A375 (cell line): ENCODE data around the gene ZNF488. TPM values are rescaled to one million over a fixed set of nuclear protein-coding genes. Genes with fewer than 3 reads are reported as not detected.

Experiments
- total RNA-seq: library from RNA; depleted of rRNA; stranded (reverse); fragments of >200 nt; shearing (Covaris generic); gene quantifications from 2 replicates; pipeline ENCODE4 v1.2.3, GENCODE V29; 2014; rRNA removed

The ZNF488 gene, protein sequence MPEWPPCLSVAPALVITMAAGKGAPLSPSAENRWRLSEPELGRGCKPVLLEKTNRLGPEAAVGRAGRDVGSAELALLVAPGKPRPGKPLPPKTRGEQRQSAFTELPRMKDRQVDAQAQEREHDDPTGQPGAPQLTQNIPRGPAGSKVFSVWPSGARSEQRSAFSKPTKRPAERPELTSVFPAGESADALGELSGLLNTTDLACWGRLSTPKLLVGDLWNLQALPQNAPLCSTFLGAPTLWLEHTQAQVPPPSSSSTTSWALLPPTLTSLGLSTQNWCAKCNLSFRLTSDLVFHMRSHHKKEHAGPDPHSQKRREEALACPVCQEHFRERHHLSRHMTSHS
- total RNA-seq, result 0.15 and 0.32 TPM in 2 replicates

DNA sequence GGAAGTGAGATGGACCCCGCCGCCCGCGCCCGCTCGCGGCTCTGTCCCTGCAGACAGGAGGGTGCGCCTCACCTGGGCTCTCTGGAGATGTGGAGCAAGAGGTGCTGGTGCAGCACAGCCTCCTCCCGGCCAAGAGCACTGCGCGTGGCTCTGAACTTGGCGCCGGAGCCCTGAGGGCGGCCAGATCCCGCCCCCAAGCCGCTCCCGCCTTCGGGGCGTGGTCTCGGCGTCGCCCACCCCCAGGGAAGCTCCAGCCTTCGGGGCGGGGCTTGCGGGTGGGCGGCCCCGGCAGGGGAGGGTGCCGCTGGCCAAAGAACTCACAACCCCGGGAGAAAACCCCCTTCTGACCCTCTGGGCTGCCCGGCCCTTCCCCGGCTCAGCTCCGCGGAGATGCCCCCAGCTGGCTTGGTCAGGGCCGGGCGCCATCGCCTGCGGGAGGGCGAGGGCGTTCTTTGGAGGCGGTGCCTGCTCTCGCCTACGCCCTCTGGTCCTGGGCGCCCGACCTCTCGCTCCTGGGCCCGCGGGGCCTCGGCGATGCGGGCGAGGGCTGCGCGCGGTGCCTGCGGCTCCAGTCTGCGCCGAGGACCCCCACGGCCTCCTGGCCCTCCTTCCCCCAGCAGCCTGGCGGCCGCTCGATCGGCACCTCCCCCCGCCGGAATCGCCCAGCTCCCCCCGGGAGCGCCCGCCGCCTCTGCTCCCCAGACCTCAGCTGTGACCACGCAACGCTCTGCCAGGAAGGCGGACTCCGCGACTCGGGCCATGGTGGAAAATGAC is at the start of gene ZNF488:
Gene ZNF488 (minus strand): TSS at position 146 of the 774 bp plus-strand sequence. CDS start 15,464 bp downstream, outside the sequence.

GRCh38 chr10:47348138-47348651 is 35.9 kb downstream of the ZNF488 start, which contains the start of gene RBP3:
RBP3 (plus strand) TSS chr10:47348363; CDS start chr10:47348485, 122 bp downstream.

DNA sequence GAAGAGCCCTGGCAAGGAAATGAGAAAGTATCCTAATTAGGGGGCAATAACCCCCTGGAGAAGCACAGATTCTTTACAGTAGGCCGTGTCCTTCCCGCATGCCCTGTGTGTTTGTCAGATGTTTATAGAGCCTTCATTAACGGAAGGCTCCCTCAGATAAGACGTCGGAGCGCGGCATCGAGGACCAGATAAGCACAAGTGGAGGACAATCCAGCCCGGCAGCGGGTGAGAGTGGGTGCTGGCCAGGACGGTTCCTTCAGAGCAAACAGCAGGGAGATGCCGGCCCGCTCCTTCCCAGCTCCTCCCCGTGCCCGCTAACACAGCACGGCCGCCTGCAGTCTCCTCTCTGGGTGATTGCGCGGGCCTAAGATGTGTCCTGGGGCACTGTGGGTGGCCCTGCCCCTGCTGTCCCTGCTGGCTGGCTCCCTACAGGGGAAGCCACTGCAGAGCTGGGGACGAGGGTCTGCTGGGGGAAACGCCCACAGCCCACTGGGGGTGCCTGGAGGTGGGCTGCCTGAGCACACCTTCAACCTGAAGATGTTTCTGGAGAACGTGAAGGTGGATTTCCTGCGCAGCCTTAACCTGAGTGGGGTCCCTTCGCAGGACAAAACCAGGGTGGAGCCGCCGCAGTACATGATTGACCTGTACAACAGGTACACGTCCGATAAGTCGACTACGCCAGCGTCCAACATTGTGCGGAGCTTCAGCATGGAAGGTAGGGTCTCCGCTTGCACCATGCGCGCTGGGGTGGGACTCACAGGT is 61.6 kb downstream of the ZNF488 start, which contains the start of gene GDF2:
Gene GDF2 (plus strand): TSS at position 155 of the 762 bp plus-strand sequence. CDS start 215 bp downstream, at position 370.

Other genes starting within 250 kb of the ZNF488 start
- not detected in 2 replicates for gene GDF10, start 84.1 kb downstream of the ZNF488 start, total RNA-seq
- gene GDF2, start 61.8 kb downstream of the ZNF488 start, total RNA-seq, result not detected in 2 replicates
- gene RBP3, start 35.9 kb downstream of the ZNF488 start, total RNA-seq, result not detected in 2 replicates
- gene ANXA8, start 99.8 kb upstream of the ZNF488 start, total RNA-seq, result 0.21 and 0.34 TPM in 2 replicates
- gene FAM25G, start 107.4 kb upstream of the ZNF488 start, total RNA-seq, result not detected in 2 replicates
- 4.3 and 4.6 TPM in 2 replicates for gene AGAP9, start 139.3 kb upstream of the ZNF488 start, total RNA-seq